Karpas-422 (cell line): Measurements from ENCODE around the gene RHO. TPM values are rescaled to one million over a fixed set of nuclear protein-coding genes. Genes with fewer than 3 reads are reported as not detected.
"Not testable (repeated sequence)": the region's sequence is repeated elsewhere in the genome, so short reads cannot be mapped to it uniquely, and the experiment has no call there.

Source experiments
- DNase-seq: peaks from one replicate; pipeline ENCODE4 v3.0.0-alpha.2; 2015
- H2AFZ ChIP-seq: fragments of 200-600 bp; sonication (generic); 2 replicates; pipeline ENCODE4 v1.6.1; 2014; ENCODE audit warnings: antibody characterized with exemption, low read length, mixed read lengths
- H3K27ac ChIP-seq: fragments of 200-600 bp; sonication (generic); 2 replicates; pipeline ENCODE4 v1.5.1; 2014; ENCODE audit warnings: mild to moderate bottlenecking, low read length, moderate library complexity
- H3K27me3 ChIP-seq: fragments of 200-600 bp; sonication (generic); 2 replicates; pipeline ENCODE4 v1.6.1; 2014; ENCODE audit warnings: low read length, mixed read lengths
- H3K36me3 ChIP-seq: fragments of 200-600 bp; sonication (generic); 2 replicates; pipeline ENCODE4 v1.6.1; 2014; ENCODE audit warnings: low read length, mixed read lengths; ENCODE audit not compliant: insufficient read depth
- H3K4me1 ChIP-seq: fragments of 200-600 bp; sonication (generic); 2 replicates; pipeline ENCODE4 v1.6.1; 2014; ENCODE audit warnings: mild to moderate bottlenecking, low read length, mixed read lengths
- H3K4me2 ChIP-seq: fragments of 200-600 bp; sonication (generic); 2 replicates; pipeline ENCODE4 v1.6.1; 2014; ENCODE audit warnings: low read length, low read depth, mild to moderate bottlenecking; ENCODE audit not compliant: poor library complexity, severe bottlenecking
- H3K4me3 ChIP-seq: fragments of 200-600 bp; sonication (generic); 2 replicates; pipeline ENCODE4 v1.5.1; 2014; ENCODE audit warnings: mild to moderate bottlenecking, antibody characterized with exemption, low read length, mixed read lengths
- H3K79me2 ChIP-seq: fragments of 200-600 bp; sonication (generic); 2 replicates; pipeline ENCODE4 v1.6.1; 2014; ENCODE audit warnings: mild to moderate bottlenecking, low read length, mixed read lengths
- H3K9ac ChIP-seq: fragments of 200-600 bp; sonication (generic); 2 replicates; pipeline ENCODE4 v1.6.0; 2014; ENCODE audit warnings: low read length
- H3K9me2 ChIP-seq: fragments of 200-600 bp; sonication (generic), shearing (Covaris generic); replicated peaks from 2 replicates; pipeline ENCODE4 v1.6.0; 2014; ENCODE audit warnings: mild to moderate bottlenecking, low read length, moderate library complexity; ENCODE audit not compliant: insufficient read depth
- H3K9me3 ChIP-seq: fragments of 300-700, 200-600 bp; sonication (generic); 2 replicates; pipeline ENCODE4 v1.6.1; 2014; ENCODE audit warnings: low read length, mixed read lengths
- H4K20me1 ChIP-seq: fragments of 200-600 bp; sonication (generic); 2 replicates; pipeline ENCODE4 v1.6.1; 2014; ENCODE audit warnings: mild to moderate bottlenecking, antibody characterized with exemption, low read length, low read depth; ENCODE audit not compliant: insufficient read depth
- total RNA-seq: library from RNA; depleted of rRNA; stranded (reverse); fragments of >200 nt; shearing (Covaris generic); gene quantifications from 2 replicates; pipeline ENCODE4 v1.2.3, GENCODE V29; 2014; ENCODE audit warnings: low replicate concordance

The RHO gene
- total RNA-seq, 1 experiment from 2014 or later, result not detected

GRCh38 chr3:129487183-129487867 lies 41.1 kb upstream of the RHO start:
- H3K9me3 ChIP-seq, result no peaks in the 10 kb centered on the region
- H3K27ac ChIP-seq, result no peak overlapping the region
- H3K4me1 ChIP-seq, result no peaks in the 10 kb centered on the region
- no peaks in the 10 kb centered on the region for H4K20me1 ChIP-seq
- H3K36me3 ChIP-seq, result no peaks in the 10 kb centered on the region
- no peak overlapping the region for H3K4me2 ChIP-seq
- no peak overlapping the region for H3K9ac ChIP-seq
- H3K27me3 ChIP-seq, result no peaks in the 10 kb centered on the region
- no peaks in the 10 kb centered on the region for H3K9me2 ChIP-seq
- H2AFZ ChIP-seq, result no peak overlapping the region
- H3K79me2 ChIP-seq, result no peaks in the 10 kb centered on the region
- no peak for DNase-seq
- no peak overlapping the region for H3K4me3 ChIP-seq

DNA sequence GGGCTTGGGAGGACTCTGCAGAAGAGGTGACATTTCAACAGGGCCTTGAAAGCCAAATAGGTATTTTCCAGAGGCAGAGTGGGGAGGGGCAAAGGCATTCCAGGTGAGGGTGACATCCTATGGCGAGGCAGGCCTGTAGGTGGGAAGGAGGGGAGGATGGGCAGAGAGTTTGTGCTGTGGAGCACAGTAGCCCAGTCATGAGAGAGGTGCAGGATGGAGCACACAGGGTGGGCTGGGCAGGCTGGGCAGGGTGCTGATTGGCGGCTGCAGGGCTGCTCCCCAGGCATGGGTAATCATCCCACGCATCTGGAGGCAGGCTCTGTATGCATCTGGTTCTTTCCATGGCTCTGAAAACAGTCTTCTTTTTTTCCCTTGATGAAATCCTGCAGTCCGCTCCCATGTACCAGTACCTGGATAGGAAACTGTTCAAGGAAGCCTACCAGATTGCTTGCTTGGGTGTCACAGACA lies 40.5 kb upstream of the RHO start:
- not testable (repeated sequence) for H3K27ac ChIP-seq, H3K36me3 ChIP-seq, H4K20me1 ChIP-seq, H3K4me2 ChIP-seq, H3K4me1 ChIP-seq, DNase-seq, H3K9ac ChIP-seq, H3K9me3 ChIP-seq, H3K79me2 ChIP-seq, H3K4me3 ChIP-seq, H2AFZ ChIP-seq, H3K9me2 ChIP-seq, H3K27me3 ChIP-seq

DNA sequence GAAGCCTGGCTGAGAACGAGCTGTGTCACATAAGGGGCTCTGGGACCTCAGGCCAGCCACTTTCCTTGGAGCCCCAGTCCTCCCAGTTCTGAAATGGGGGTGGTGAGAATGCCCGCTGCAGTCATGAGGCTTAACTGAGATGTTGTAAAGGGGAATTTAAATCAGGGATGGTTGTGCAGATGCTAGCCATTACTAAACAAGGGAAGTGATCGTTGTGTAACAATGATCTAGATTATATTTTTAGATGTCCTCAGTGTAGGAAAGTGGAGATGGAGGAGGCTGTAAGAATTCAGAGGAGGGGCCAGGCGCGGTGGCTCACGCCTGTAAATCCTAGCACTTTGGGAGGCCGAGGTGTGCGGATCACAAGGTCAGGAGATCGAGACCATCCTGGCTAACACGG lies 39.2 kb upstream of the RHO start:
- not testable (repeated sequence) for H3K9me2 ChIP-seq, H3K36me3 ChIP-seq, H3K79me2 ChIP-seq, H3K9ac ChIP-seq, H3K27me3 ChIP-seq, H4K20me1 ChIP-seq, H2AFZ ChIP-seq, H3K4me3 ChIP-seq, H3K27ac ChIP-seq, DNase-seq, H3K9me3 ChIP-seq, H3K4me2 ChIP-seq, H3K4me1 ChIP-seq

DNA sequence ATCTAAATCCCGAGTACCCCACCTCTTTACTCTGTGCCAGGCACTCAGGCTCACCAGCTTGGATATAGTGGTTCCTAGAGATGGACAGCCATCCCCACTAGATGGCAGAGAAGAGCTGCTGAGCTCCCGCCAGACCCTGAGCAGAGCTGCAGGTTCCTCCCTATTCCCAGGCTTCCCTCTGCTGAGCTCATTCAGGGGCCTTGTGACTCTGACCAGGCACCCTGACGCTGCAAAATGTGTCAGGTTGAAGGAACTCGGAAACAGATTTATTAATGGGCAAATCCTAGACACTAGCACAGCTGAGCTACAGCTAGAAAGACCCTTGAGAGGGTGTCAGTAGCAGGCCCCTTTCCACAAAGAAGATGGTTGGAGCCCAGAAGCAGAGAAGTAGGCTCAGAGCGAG lies 38.2 kb upstream of the RHO start:
- Histone ChIP-seq H3K4me1 (no peaks in the 10 kb centered on the region), H3K79me2 (no peaks in the 10 kb centered on the region), H2AFZ (no peak overlapping the region), H3K4me2 (no peak overlapping the region), H3K36me3 (no peaks in the 10 kb centered on the region), H4K20me1 (no peaks in the 10 kb centered on the region), H3K27ac (no peak overlapping the region), H3K9me2 (no peaks in the 10 kb centered on the region), H3K9me3 (no peaks in the 10 kb centered on the region), H3K9ac (no peak overlapping the region), H3K4me3 (no peak overlapping the region), H3K27me3 (no peaks in the 10 kb centered on the region)
- peak; percentile 90 for DNase-seq

- not testable (repeated sequence) for H3K27me3 ChIP-seq, H3K36me3 ChIP-seq, H3K4me3 ChIP-seq, H3K27ac ChIP-seq, H3K79me2 ChIP-seq, H3K9me2 ChIP-seq, H3K4me1 ChIP-seq, DNase-seq, H3K9ac ChIP-seq, H4K20me1 ChIP-seq, H3K9me3 ChIP-seq, H2AFZ ChIP-seq, H3K4me2 ChIP-seq
Observed at GRCh38 chr3:129491077-129491476, 37.4 kb upstream of the RHO start.

- Histone ChIP-seq H3K4me2 (no peak overlapping the region), H3K27me3 (no peaks in the 10 kb centered on the region)
- no peak for DNase-seq
Observed at GRCh38 chr3:129491794-129492193, 36.6 kb upstream of the RHO start.

GRCh38 chr3:129492691-129493090 lies 35.7 kb upstream of the RHO start:
- Histone ChIP-seq H3K9me2 (no peaks in the 10 kb centered on the region), H3K27me3 (no peaks in the 10 kb centered on the region)
- no peak for DNase-seq

More at GRCh38 chr3:129491794-129492193, 36.6 kb upstream of the RHO start:
- H2AFZ ChIP-seq, result no peak overlapping the region
- no peak overlapping the region for H3K27ac ChIP-seq
- no peaks in the 10 kb centered on the region for H3K36me3 ChIP-seq
- H3K4me3 ChIP-seq, result no peak overlapping the region
- no peaks in the 10 kb centered on the region for H3K4me1 ChIP-seq
- no peak overlapping the region for H3K9ac ChIP-seq
- H3K79me2 ChIP-seq, result no peaks in the 10 kb centered on the region
- H3K9me2 ChIP-seq, result no peaks in the 10 kb centered on the region
- no peaks in the 10 kb centered on the region for H4K20me1 ChIP-seq
- no peaks in the 10 kb centered on the region for H3K9me3 ChIP-seq

DNA sequence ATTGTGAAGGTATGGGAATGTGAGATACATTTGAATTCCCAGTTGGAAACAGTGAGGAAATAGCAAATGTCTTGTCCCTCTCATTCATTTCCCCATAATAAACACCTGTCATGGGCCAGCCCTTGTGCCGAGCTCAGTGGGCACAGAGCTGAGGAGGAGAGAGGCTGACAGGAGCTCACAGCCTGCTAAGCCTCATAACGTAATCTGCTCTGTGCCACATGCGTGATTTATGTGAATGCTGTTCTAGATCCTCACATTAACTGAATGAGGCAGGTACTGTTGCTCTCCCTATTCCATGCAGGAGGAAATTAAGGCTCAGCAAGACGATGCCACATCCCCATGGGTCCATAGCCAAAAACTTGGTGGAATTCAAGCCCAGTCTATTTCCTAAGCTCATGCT lies 35.2 kb upstream of the RHO start:
- Histone ChIP-seq H3K36me3 (no peaks in the 10 kb centered on the region), H3K4me2 (no peak overlapping the region), H3K4me3 (no peak overlapping the region), H2AFZ (no peak overlapping the region), H3K79me2 (no peaks in the 10 kb centered on the region), H3K27ac (no peak overlapping the region), H3K9me3 (no peaks in the 10 kb centered on the region), H3K4me1 (no peaks in the 10 kb centered on the region), H4K20me1 (no peaks in the 10 kb centered on the region), H3K9ac (no peak overlapping the region), H3K9me2 (no peaks in the 10 kb centered on the region), H3K27me3 (no peaks in the 10 kb centered on the region)
- no peak for DNase-seq

More at GRCh38 chr3:129492691-129493090, 35.7 kb upstream of the RHO start:
- no peak overlapping the region for H3K9ac ChIP-seq
- no peaks in the 10 kb centered on the region for H3K36me3 ChIP-seq
- H3K9me3 ChIP-seq, result no peaks in the 10 kb centered on the region
- no peak overlapping the region for H3K27ac ChIP-seq
- H4K20me1 ChIP-seq, result no peaks in the 10 kb centered on the region
- no peak overlapping the region for H3K4me2 ChIP-seq
- no peak overlapping the region for H3K4me3 ChIP-seq
- no peaks in the 10 kb centered on the region for H3K79me2 ChIP-seq
- H3K4me1 ChIP-seq, result no peaks in the 10 kb centered on the region
- H2AFZ ChIP-seq, result no peak overlapping the region
